ENCODE data around the gene FRS2.

The FRS2 gene

GRCh38 chr12:69527506-69528272 is 57.5 kb downstream of the FRS2 start:
- peak; percentile 58 for DNase-seq (ENCODE audit: low spot score)

GRCh38 chr12:69529021-69529420 is 58.8 kb downstream of the FRS2 start:
- no peak for DNase-seq (ENCODE audit: low spot score)

- DNase-seq (ENCODE audit: low spot score) = no peak
These were observed 63.7 kb downstream of the FRS2 start for GRCh38 chr12:69533844-69534243.

GRCh38 chr12:69534389-69534822 is 64.2 kb downstream of the FRS2 start:
- peak; percentile 97 for DNase-seq (ENCODE audit: low spot score)

GRCh38 chr12:69540987-69541386 is 70.8 kb downstream of the FRS2 start:
- no peak for DNase-seq (ENCODE audit: low spot score)

- DNase-seq (ENCODE audit: low spot score) = no peak
These were observed 73.9 kb downstream of the FRS2 start for GRCh38 chr12:69544087-69544486.

GRCh38 chr12:69545081-69545480 is 74.9 kb downstream of the FRS2 start:
- DNase-seq (ENCODE audit: low spot score) = no peak

GRCh38 chr12:69546693-69547438 is 76.7 kb downstream of the FRS2 start:
- DNase-seq (ENCODE audit: low spot score) = no peak

- DNase-seq (ENCODE audit: low spot score) = no peak
These were observed 78.5 kb downstream of the FRS2 start for GRCh38 chr12:69548687-69549086.

GRCh38 chr12:69550569-69551350 is 80.6 kb downstream of the FRS2 start:
- no peak for DNase-seq (ENCODE audit: low spot score)

- DNase-seq (ENCODE audit: low spot score) = peak; percentile 46
These were observed 83.5 kb downstream of the FRS2 start for GRCh38 chr12:69553628-69554248.

- DNase-seq (ENCODE audit: low spot score) = peak; percentile 8
These were observed 85.3 kb downstream of the FRS2 start for GRCh38 chr12:69555461-69555860.

GRCh38 chr12:69556383-69556782 is 86.2 kb downstream of the FRS2 start:
- no peak for DNase-seq (ENCODE audit: low spot score)

- no peak for DNase-seq (ENCODE audit: low spot score)
These were observed 93.1 kb downstream of the FRS2 start for GRCh38 chr12:69563166-69563762.

- DNase-seq (ENCODE audit: low spot score) = no peak
These were observed 96.4 kb downstream of the FRS2 start for GRCh38 chr12:69566603-69567002.

- DNase-seq (ENCODE audit: low spot score) = peak; percentile 37
These were observed 99.0 kb downstream of the FRS2 start for GRCh38 chr12:69569236-69569635.

GRCh38 chr12:69570000-69570516 is 99.9 kb downstream of the FRS2 start:
- peak; percentile 39 for DNase-seq (ENCODE audit: low spot score)

- DNase-seq (ENCODE audit: low spot score) = peak; percentile 73
These were observed 100.6 kb downstream of the FRS2 start for GRCh38 chr12:69570545-69571399.

GRCh38 chr12:69575346-69575745 is 105.2 kb downstream of the FRS2 start:
- peak; percentile 28 for DNase-seq (ENCODE audit: low spot score)

GRCh38 chr12:69578283-69578682 is 108.1 kb downstream of the FRS2 start:
- DNase-seq (ENCODE audit: low spot score) = no peak

All from kidney tubule cell (primary cell).